Measurements from ENCODE around the gene DCP1B.

Gene DCP1B

DNA sequence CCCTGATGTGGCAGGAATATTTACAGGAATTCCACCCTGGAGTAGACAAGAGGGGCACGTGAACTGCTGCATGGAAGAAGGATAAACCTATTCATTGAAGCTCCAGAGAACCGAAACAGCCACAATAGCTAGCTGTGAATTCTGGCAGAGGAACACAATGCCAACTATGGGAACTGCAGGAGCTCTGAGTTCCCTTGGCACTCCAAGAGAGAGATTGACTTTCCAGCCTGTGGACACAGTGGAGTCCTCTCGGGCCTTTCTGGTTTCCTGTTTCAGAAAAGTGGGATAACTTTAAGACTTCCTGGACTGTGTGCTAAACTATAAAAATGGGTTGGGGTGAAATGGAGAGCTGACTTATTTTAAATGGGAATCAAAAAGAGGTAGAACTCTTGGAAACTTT, 97.7 kb downstream of the DCP1B start:
- no peak for DNase-seq (ENCODE audit: low read depth, low spot score)

DNA sequence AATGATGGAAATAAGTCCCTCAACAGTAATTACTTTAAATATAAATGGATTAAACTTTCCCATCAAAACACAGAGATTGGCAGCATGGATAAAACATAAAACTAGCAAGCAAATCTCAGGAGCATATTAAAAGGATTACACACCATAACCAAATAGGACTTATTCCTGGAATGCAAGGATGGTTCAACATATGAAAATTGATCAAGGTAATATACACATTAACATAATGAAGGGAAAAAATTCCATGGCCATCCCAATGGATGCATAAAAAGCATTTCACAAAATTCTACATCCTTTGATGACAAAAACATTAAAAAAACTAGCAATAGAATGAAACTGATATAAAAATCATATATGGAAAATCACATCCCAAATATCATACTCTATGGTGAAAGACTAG, 99.4 kb downstream of the DCP1B start:
- no peak for DNase-seq (ENCODE audit: low read depth, low spot score)

DNA sequence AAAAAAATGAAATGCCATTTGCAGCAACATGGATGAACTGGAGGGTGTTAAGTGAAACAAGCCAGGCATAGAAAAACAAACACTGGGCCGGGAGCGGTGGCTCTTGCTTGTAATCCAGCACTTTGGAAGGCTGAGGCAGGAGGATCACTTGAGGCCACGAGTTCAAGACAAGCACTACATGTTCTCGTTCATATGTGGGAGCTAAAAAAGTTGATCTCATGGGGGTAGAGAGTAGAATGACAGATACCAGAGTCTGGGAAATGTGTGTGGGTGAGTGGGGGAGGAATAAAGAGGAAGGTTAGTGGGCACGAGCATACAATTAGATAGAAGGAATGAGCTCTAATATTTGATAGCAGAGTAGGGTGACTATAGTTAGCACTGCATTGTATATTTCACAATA, 107.3 kb downstream of the DCP1B start:
- DNase-seq (ENCODE audit: low read depth, low spot score): no peak
